HEK293T (cell line): Measurements from ENCODE around the gene OXNAD1.

Experiments used
- CTCF ChIA-PET: fragments of 350-600 bp; formaldehyde crosslinking; extraction: SDS; loops from one replicate; lab custom pipeline; 2021; ENCODE audit warnings: antibody characterized with exemption, inconsistent platforms; lab: Yijun Ruan, JAX
- POLR2A ChIA-PET: fragments of 350-600 bp; formaldehyde crosslinking; extraction: SDS; loops from one replicate; lab custom pipeline; 2020; ENCODE audit warnings: antibody characterized with exemption, inconsistent platforms; lab: Yijun Ruan, JAX
- DNase-seq: peaks from one replicate; pipeline ENCODE4 v3.0.0; 2012; ENCODE audit warnings: mixed read lengths; ENCODE audit errors: extremely low spot score
- ARNT ChIP-seq: fragments of 450-650 bp; IDR thresholded peaks from 2 replicates; pipeline ENCODE4 v1.6.1; 2017; ENCODE audit warnings: mild to moderate bottlenecking
- BHLHE40 ChIP-seq: fragments of 450-650 bp; IDR thresholded peaks from 2 replicates; pipeline ENCODE4 v1.6.1; 2016; ENCODE audit warnings: mild to moderate bottlenecking, moderate library complexity, borderline replicate concordance
- CTBP1 ChIP-seq: fragments of 450-650 bp; IDR thresholded peaks from 2 replicates; pipeline ENCODE4 v1.6.1; 2016; ENCODE audit warnings: borderline replicate concordance
- ELF4 ChIP-seq: fragments of 450-650 bp; IDR thresholded peaks from 2 replicates; pipeline ENCODE4 v1.6.1; 2017; ENCODE audit warnings: antibody characterized with exemption
- FOXA1 ChIP-seq: fragments of 450-650 bp; IDR thresholded peaks from 2 replicates; pipeline ENCODE4 v1.6.1; 2016; ENCODE audit warnings: mild to moderate bottlenecking
- FOXK2 ChIP-seq: fragments of 450-650 bp; IDR thresholded peaks from 2 replicates; pipeline ENCODE4 v1.6.1; 2016; ENCODE audit warnings: mild to moderate bottlenecking
- FOXM1 ChIP-seq: fragments of 450-650 bp; IDR thresholded peaks from 2 replicates; pipeline ENCODE4 v1.6.1; 2017; ENCODE audit warnings: mild to moderate bottlenecking, borderline replicate concordance
- HDGF ChIP-seq: fragments of 450-650 bp; IDR thresholded peaks from 2 replicates; pipeline ENCODE4 v1.6.1; 2017; ENCODE audit warnings: antibody characterized with exemption, borderline replicate concordance
- L3MBTL2 ChIP-seq: fragments of 450-650 bp; conservative IDR thresholded peaks from 2 replicates; pipeline ENCODE4 v1.6.1; 2016; ENCODE audit warnings: mild to moderate bottlenecking
- LEF1 ChIP-seq: fragments of 450-650 bp; IDR thresholded peaks from 2 replicates; pipeline ENCODE4 v1.6.1; 2017; ENCODE audit warnings: mild to moderate bottlenecking, borderline replicate concordance
- NFRKB ChIP-seq: fragments of 450-650 bp; IDR thresholded peaks from 2 replicates; pipeline ENCODE4 v1.6.1; 2016; ENCODE audit warnings: mild to moderate bottlenecking, moderate library complexity
- PKNOX1 ChIP-seq: fragments of 450-650 bp; IDR thresholded peaks from 2 replicates; pipeline ENCODE4 v1.6.1; 2016
- SP1 ChIP-seq: fragments of 450-650 bp; IDR thresholded peaks from 2 replicates; pipeline ENCODE4 v1.6.1; 2017
- SUZ12 ChIP-seq: fragments of 450-650 bp; IDR thresholded peaks from 2 replicates; pipeline ENCODE4 v1.6.1; 2016; ENCODE audit warnings: mild to moderate bottlenecking
- TARDBP ChIP-seq: fragments of 450-650 bp; IDR thresholded peaks from 2 replicates; pipeline ENCODE4 v1.6.1; 2016
- ZNF384 ChIP-seq: fragments of 450-650 bp; IDR thresholded peaks from 2 replicates; pipeline ENCODE4 v1.6.1; 2016

The OXNAD1 gene

DNA sequence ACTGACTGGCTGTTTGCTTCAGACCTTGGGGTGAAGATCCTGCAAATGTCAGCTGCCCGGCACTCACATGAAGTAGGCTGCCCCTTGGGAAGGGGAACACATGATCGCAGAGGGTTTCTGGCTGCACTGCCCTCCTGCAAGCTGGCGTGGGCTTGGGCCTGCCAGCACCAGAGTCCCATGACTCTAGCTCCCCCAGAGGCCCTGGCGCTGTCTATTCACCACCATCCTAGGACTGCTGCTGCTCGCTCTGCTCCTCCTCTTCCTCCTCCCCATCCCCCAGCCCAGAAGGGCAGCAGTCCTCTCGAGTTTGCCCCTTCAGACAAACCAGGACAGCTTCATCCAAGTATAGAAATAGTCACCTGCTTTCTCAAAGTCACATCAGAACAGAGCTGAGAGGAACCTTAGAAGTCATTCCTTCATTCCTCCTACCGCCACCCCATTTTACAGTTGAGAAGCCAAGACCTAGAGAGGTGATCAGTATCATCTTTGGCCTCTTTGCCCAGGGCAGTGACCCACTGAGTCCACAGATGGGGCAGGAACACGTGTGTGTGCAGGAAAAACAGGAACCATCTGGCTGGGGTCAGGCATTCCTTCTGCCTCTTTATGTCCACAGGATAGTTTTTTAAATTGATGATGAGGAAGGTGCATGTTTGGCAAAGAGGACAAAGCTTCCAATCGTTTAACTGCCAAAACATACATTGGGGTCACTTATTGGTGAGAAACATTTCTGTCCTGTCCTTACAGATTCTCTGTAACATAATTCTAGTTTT is 13.5 kb upstream of the OXNAD1 start:
- TF ChIP-seq SUZ12: no peak
- no peak for TF ChIP-seq ZNF384
- TF ChIP-seq BHLHE40: no peak
- no peak for TF ChIP-seq FOXK2
- no peak for TF ChIP-seq NFRKB
- no peak for TF ChIP-seq PKNOX1
- no peak for TF ChIP-seq CTBP1
- no peak for TF ChIP-seq FOXA1
- TF ChIP-seq TARDBP: no peak
- no peak for TF ChIP-seq L3MBTL2
- no peak for DNase-seq
- ChIA-PET POLR2A (interaction anchor here (2.2 kb wide), 1 partner anchor 14 kb away, joined by 8 read pairs; the partner anchor contains the start of genes DPH3 and OXNAD1), CTCF (no interaction called here)

DNA sequence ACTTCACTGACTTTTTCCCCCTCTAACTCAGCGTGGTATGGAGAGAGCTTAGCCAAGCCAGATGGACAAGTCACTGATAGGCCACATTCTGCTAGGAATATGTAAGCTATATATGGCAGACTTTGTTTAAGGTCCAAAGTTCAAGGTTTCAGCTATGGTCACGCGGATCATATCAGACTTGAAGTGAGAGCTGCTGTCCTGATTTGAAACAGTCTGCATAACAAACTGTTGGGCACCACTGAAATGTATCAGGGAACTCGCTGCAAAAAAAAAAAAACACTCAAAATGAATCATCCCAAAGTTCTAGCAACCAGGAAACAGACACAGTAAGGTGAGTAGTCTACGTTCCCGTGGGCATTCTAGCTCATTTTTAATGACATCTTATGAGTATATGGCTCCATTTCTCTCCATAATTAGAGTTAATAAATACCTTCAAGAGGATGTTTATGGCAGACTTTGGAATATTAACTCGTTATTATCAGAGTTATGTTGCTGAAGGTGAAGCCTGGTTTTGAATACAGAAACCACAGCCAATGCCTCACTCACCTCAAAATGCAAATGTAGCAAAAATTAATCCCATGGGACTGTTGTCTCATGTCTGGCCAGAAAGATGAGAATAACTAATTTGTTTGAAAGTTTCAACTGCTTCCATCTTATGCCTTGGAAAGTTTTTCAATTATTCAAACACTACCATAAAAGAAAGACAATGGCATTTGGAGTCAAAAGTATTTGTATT is 12.6 kb upstream of the OXNAD1 start:
- POLR2A ChIA-PET: interaction anchor here (2.2 kb wide), 1 partner anchor 13 kb away, joined by 8 read pairs; the partner anchor contains the start of genes DPH3 and OXNAD1

GRCh38 chr3:16252988-16253387 is 12.0 kb upstream of the OXNAD1 start:
- ChIA-PET CTCF (no interaction called here), POLR2A (interaction anchor here (0.8 to 2.2 kb wide), 2 partner anchors 12 kb away, joined by 3 to 8 read pairs; partner anchors contain the start of genes DPH3 and OXNAD1)
- TF ChIP-seq ZNF384: no peak
- TF ChIP-seq FOXK2: no peak

More for the DNA sequence above, 12.6 kb upstream of the OXNAD1 start:
- TF ChIP-seq CTBP1 (no peak), ELF4 (no peak), ZNF384 (no peak), LEF1 (no peak), SUZ12 (no peak), ARNT (no peak), FOXM1 (no peak)
- DNase-seq: no peak
- CTCF ChIA-PET: no interaction called here

DNA sequence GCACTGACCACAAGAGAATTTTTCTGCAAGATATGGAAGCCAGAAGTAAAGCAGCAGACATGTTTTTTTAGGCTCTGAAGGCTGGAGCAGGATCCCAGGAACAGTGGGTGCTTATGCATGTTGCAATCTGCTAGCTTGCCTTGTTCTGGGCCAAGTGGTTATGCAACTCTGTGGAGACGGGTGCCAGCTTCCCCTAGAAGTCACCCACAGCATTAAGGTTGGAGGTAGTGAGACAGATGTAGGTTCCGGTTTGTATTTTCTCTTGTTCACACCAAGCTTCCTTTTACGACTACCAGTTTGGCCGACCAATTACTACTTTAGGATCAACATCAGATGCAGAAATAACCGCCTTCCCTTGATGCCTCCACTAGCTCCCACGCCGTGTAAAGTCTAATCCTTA is 11.4 kb upstream of the OXNAD1 start:
- POLR2A ChIA-PET: interaction anchor here (0.8 kb wide), 1 partner anchor 11 kb away, joined by 3 read pairs; the partner anchor contains the start of genes DPH3 and OXNAD1

More at GRCh38 chr3:16252988-16253387, 12.0 kb upstream of the OXNAD1 start:
- no peak for DNase-seq

DNA sequence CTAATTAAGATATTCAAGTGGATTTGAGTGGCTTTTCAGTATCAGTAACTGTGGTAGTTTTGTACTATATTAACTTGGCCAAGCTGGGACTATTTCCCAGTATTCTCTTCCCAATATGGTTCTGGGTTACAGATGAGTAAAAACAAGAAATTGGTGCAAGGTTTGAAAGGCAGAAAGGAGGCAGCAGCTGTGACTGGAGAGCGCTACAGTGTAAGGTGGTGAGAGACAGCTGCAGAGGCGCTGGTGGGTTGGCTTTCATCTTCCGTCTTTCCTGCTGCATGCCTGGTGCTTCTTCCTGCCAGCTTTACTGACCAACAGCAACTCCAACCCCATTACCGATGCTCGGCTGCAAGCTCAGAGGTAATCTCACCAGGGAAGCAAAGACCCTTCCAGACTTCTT is 10.1 kb upstream of the OXNAD1 start:
- ChIA-PET POLR2A (interaction anchor here (1.4 kb wide), 1 partner anchor 10 kb away, joined by 4 read pairs; the partner anchor contains the start of genes DPH3 and OXNAD1), CTCF (no interaction called here)
- DNase-seq: no peak
- TF ChIP-seq LEF1 (no peak), FOXK2 (no peak), ELF4 (no peak), CTBP1 (no peak), FOXM1 (no peak), SP1 (no peak), HDGF (no peak), TARDBP (no peak), ARNT (no peak), ZNF384 (no peak), FOXA1 (no peak), PKNOX1 (no peak), SUZ12 (no peak), NFRKB (no peak), L3MBTL2 (no peak), BHLHE40 (no peak)

More for the DNA sequence above, 11.4 kb upstream of the OXNAD1 start:
- CTCF ChIA-PET: no interaction called here
- no peak for TF ChIP-seq FOXA1
- TF ChIP-seq L3MBTL2: no peak
- no peak for TF ChIP-seq SUZ12
- TF ChIP-seq NFRKB: no peak
- no peak for TF ChIP-seq TARDBP
- no peak for TF ChIP-seq ZNF384
- TF ChIP-seq HDGF: no peak
- DNase-seq: no peak

- ChIA-PET CTCF (no interaction called here), POLR2A (interaction anchor here (1.4 kb wide), 1 partner anchor 10 kb away, joined by 4 read pairs; the partner anchor contains the start of genes DPH3 and OXNAD1)
- TF ChIP-seq FOXA1 (no peak), SP1 (no peak), BHLHE40 (no peak), PKNOX1 (no peak), LEF1 (no peak), ZNF384 (no peak), CTBP1 (no peak), SUZ12 (no peak), FOXK2 (no peak), FOXM1 (no peak), ELF4 (no peak), ARNT (no peak), NFRKB (no peak)
- DNase-seq: no peak
These were observed 9.7 kb upstream of the OXNAD1 start for GRCh38 chr3:16255326-16255725.
